ENCODE measurements around the gene TPM1. TPM values are rescaled to one million over a fixed set of nuclear protein-coding genes. Genes with fewer than 3 reads are reported as not detected.

The TPM1 gene
- polyA plus RNA-seq, 4 donors = 454 to 494 (median 473) TPM

DNA sequence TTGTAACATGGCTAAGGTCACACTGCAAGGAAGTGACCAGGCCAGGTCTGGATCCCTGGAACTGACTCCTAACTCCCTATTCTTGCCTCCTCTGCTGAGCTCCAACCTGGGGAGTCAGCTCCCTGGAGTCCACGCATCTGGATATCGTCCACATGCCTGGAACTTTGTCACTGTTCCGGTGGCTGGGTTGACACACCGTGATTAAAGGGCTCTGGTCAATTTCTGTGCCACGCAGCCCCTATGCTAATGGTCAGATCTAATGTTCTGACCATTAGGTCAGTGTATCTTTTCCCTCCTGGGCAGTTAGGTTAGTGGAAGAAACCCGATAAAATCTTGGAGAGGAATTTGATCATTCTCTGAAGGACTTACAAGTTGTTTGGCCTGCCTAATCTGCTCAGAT lies 1.6 kb upstream of the TPM1 start:
- DNase-seq (ENCODE audit: low read depth in 4 of 4, low spot score in 3 of 4) = no peak

- no peak for DNase-seq (ENCODE audit: low read depth in 4 of 4, low spot score in 3 of 4)
These were observed 1.1 kb upstream of the TPM1 start for GRCh38 chr15:63041402-63041973.

DNA sequence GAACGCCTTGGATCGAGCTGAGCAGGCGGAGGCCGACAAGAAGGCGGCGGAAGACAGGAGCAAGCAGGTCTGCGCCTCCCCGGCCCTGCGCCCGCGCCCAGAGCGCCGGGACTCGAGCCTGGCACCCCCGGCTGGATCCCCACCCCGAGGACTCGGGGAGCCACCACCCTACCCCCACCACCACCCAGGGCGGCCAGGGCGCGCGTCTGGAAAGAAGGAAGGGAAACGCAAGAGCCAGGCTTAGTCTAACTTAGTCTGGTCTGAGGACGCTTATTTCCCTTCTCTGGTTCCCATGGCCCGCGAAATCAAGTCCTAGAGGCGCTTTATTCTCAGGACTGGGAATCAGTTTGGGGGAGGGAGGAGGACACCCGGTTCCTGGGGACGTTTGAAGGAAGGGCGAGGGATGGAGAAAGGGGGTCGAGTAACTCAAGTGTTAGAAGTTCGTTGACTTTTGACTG lies 359 bp downstream of the TPM1 start:
- DNase-seq (ENCODE audit: low read depth in 4 of 4, low spot score in 3 of 4) = no peak

DNA sequence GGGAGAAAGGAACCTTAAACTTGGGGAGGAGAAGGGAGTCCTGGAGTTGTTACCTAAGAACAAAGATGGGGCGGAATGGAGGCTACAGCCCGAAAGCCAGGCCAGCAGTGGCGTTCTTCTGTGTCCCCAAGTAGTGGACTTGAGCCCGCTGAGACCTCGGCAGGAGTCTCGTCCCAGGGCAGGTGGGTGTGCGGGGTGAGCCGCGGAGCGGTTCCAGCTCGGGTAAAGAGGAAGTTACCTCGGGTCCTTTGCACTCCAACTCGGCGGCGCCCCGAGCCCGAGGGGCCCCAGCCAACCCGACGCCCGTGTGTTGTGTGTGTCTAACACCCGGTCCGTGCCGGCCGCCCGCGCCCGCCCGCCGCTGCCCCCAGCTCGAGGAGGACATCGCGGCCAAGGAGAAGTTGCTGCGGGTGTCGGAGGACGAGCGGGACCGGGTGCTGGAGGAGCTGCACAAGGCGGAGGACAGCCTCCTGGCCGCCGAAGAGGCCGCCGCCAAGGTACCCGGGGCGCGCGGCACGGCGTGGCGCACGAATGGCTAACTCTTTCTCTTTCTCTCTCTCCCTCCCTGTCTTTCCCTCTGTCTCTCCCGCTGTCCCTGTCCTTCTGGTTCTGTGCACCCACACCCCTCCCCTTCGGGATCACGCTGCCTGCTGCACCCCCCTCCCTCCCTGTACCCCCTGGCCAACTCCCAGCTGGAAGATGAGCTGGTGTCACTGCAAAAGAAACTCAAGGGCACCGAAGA lies 959 bp downstream of the TPM1 start:
- DNase-seq (ENCODE audit: low read depth in 4 of 4, low spot score in 3 of 4) = no peak

DNA sequence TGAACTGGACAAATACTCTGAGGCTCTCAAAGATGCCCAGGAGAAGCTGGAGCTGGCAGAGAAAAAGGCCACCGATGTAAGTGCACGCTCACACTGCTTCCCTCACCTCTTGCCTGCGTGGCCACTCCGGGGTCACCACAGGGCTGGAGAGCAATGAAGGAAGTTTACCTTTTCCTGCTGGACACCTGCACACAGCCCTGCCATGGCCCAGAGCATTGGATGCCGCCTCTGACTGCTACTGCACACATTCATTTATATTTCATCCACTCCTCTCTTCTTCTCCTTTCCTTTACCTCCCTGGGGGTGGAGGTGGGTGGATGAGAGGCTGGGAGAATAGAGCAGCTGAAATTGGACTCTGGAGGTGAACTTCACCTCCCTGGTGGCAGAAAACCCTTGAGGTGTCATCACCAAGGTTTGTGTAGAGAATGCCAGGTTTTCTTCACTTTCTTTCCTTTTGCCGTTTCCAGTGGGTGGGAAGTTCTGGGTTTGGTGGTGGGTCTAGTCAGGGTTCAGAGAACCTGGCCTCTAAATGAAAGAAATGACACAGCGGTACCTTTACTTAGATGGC lies 1.6 kb downstream of the TPM1 start:
- DNase-seq (ENCODE audit: low read depth in 4 of 4, low spot score in 3 of 4) = no peak

GRCh38 chr15:63044645-63045464 lies 2.3 kb downstream of the TPM1 start:
- DNase-seq (ENCODE audit: low read depth in 4 of 4, low spot score in 3 of 4) = no peak

GRCh38 chr15:63045465-63045840 lies 2.9 kb downstream of the TPM1 start:
- no peak for DNase-seq (ENCODE audit: low read depth in 4 of 4, low spot score in 3 of 4)

DNA sequence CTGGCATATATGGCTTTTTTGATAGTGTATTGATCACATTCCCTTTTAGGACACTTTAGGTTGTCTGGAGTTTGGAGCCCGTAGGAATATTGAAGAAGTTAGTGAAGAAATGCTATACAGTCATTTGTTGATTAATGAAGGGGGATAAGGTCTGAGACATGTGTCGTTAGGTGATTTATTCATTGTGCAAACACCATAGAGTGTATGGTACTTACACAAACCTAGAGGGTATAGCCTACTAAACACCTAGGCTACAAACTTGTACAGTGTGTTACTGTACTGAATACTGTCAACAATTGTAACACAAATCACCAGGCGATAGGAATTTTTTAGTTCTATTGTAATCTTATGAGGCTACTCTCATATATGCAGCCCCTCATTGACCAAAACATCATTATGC lies 3.3 kb downstream of the TPM1 start:
- no peak for DNase-seq (ENCODE audit: low read depth in 4 of 4, low spot score in 3 of 4)

DNA sequence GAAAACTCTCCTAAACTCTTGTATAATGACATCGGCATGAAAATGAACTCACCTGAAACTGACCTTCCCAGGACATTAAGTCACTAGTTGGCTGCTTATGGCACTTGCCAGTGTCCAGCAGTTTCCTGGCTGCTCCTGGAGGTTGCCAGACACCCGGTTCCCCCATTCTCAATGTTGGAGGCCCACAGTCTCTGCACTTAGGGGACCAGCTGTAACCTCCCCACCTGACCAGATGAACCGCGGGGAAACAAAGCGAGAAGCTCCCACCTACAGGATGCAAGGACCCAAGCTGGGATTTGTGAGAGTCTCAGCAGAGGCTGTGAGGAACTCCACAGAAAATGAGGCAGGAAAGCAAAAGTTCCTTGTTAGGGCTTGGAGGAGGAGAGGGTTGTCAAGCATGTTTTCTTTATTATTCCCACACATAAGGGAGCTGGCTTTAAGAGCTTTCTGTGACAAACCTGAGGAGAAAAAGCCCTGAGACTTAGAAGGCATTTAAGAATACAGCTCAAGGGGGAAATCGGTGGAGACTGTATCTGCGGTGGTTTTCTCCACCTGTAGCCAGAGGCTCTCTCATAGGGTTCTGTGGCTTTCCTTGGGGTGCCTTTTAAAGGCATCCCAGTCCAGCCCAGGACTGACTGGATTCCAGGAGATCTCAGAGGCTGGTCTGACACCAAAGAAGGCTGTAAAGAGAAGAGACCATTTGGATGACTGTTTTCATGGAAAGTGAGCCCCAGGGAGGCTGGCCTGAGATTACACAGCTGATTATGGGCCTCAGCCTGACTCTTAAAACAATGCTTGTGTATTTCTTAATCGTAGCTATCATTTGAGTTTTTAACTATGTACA lies 4.6 kb downstream of the TPM1 start:
- DNase-seq (ENCODE audit: low read depth in 4 of 4, low spot score in 3 of 4) = no peak

DNA sequence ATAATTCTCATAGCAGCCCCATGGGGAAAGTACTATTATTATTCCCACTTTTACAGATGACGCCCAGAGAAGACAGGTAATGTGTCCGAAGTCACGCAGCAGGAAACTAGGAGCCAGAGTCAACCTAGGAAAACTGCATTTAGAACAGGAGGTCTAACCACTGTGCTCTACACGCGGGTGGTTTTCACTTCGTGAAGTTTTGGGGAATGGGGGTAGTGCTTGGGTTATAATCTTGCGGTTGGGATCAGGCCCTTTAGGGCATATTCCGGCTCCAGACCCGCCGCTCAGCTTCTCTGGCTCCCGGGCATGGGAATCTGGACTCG lies 5.2 kb downstream of the TPM1 start:
- DNase-seq (ENCODE audit: low read depth in 4 of 4, low spot score in 3 of 4) = no peak

DNA sequence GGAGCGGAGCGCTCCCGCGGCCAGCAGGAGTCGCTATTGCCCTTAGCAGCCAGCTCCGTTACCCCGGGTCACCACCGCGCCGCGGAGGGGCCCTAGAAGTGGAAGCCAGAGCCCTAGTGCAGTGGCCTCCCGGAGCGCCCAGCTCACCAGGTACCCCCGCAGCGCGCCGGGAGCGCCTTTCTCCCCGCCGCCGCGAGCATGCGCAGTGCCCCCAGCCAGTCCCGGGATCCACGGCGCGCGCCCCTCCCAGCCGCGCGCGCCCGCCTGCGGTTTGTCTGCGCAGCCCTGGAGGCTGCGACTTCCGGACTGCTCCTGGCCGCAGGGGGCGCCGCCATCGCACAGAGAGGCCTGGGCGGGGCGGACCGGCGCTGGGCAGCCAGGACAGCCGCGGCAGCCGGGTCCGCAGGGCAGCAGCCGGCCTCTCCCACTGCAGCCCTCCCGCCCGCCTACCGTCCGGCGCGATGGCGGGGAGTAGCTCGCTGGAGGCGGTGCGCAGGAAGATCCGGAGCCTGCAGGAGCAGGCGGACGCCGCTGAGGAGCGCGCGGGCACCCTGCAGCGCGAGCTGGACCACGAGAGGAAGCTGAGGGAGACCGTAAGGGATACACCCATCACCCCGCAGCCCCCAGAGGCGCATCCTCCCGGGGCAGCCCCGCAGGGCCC lies 5.7 kb downstream of the TPM1 start:
- DNase-seq (ENCODE audit: low read depth in 4 of 4, low spot score in 3 of 4) = peak; percentile 85 to 93 (median 86)

- no peak for DNase-seq (ENCODE audit: low read depth in 4 of 4, low spot score in 3 of 4)
These were observed 6.5 kb downstream of the TPM1 start for GRCh38 chr15:63048776-63049665.

DNA sequence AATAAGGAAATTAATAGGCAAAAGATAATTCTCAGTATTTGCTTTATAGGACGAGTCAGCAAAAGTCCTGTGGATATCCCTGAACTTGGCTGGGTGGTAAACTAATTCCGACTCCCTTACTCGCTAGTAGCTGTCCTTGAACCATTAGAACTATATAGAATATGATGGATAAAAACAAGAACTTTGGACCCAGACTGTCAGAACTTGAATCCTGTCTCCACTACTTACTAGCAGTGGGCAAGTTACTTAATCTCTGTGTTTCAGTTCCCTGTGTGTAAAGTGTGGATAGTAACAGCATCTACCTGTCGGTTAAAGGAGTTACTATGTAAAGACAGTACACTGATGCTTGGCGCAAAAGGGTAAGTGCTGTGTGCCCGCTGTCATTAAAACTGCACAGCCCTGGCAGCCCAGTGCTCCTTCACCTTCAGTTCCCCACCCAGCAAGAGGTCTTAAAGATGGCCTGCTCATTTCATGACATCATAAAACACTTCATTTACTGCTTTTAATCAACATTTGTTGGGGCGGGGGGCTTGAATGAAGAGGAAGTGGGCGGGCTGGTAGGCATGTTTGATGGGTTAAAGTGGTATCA lies 7.3 kb downstream of the TPM1 start:
- no peak for DNase-seq (ENCODE audit: low read depth in 4 of 4, low spot score in 3 of 4)

GRCh38 chr15:63050731-63051155 lies 8.2 kb downstream of the TPM1 start:
- no peak for DNase-seq (ENCODE audit: low read depth in 4 of 4, low spot score in 3 of 4)

GRCh38 chr15:63051156-63052066 lies 8.9 kb downstream of the TPM1 start:
- no peak for DNase-seq (ENCODE audit: low read depth in 4 of 4, low spot score in 3 of 4)

DNA sequence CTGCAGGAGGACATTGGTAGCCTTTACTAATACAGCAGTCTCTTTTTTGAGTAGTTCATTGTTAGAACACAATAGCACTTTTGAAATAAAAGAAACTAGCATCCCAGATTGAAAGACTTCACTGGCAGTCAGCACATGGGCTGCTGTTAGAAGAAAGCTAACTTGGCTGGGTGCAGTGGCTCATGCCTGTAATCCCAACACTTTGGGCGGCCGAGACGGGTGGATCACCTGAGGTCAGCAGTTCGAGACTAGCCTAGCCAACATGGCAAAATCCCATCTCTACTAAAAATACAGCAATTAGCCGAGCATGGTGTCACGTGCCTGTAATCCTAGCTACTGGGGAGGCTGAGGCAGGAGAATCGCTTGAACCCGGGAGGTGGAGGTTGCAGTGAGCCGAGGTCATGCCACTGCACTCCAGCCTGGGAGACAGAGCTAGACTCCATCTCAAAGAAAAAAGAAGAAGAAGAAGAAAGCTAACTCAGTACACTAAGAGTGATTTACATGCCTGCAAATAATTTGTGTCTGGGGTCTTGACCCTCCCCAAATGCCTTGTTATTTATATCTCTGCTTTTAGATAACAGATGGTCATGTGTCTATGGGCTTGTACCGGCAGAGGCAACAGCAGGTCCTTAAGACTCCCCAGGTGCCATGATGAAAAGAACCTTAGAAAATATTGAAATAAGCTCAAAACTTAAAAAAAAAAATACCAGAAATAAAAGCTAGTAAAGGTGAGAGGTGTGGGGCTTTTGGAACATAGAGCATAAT lies 9.7 kb downstream of the TPM1 start:
- DNase-seq (ENCODE audit: low read depth in 4 of 4, low spot score in 3 of 4) = no peak
